Stimulated activated CD4-positive, alpha-beta T cell treated with anti-CD3 and anti-CD28 coated beads, Interleukin-1b, Interleukin-23, amount 100 ng/mL, for 1 hour (primary cell): Measurements from ENCODE around the gene CDH20.

Source experiments
- DNase-seq, 2 donors: peaks; one replicate each; pipeline ENCODE4 v3.0.0-alpha.2; 2020; ENCODE audit warnings: low read depth in 2 of 2

The CDH20 gene

GRCh38 chr18:61531182-61531581 is 198.0 kb downstream of the CDH20 start:
- DNase-seq, result no peak

- no peak for DNase-seq
Observed at GRCh38 chr18:61531891-61532290, 198.7 kb downstream of the CDH20 start.

GRCh38 chr18:61535401-61535800 is 202.2 kb downstream of the CDH20 start:
- no peak for DNase-seq

- DNase-seq, result no peak
Observed at GRCh38 chr18:61541673-61542072, 208.4 kb downstream of the CDH20 start.

- no peak for DNase-seq
Observed at GRCh38 chr18:61542596-61542995, 209.4 kb downstream of the CDH20 start.

GRCh38 chr18:61543518-61543917 is 210.3 kb downstream of the CDH20 start:
- DNase-seq, result no peak

GRCh38 chr18:61544178-61544577 is 210.9 kb downstream of the CDH20 start:
- no peak for DNase-seq

GRCh38 chr18:61545281-61546245 is 212.3 kb downstream of the CDH20 start:
- no peak for DNase-seq

GRCh38 chr18:61546590-61546989 is 213.4 kb downstream of the CDH20 start:
- no peak for DNase-seq

- DNase-seq, result no peak
Observed at GRCh38 chr18:61549416-61549815, 216.2 kb downstream of the CDH20 start.

- no peak for DNase-seq
Observed at GRCh38 chr18:61549889-61550288, 216.7 kb downstream of the CDH20 start.

GRCh38 chr18:61551586-61551985 is 218.4 kb downstream of the CDH20 start:
- DNase-seq, result no peak

GRCh38 chr18:61553045-61553659 is 219.9 kb downstream of the CDH20 start:
- DNase-seq, result no peak

- no peak for DNase-seq
Observed at GRCh38 chr18:61554117-61554776, 221.0 kb downstream of the CDH20 start.

GRCh38 chr18:61554946-61555361 is 221.7 kb downstream of the CDH20 start:
- DNase-seq, result no peak

- no peak for DNase-seq
Observed at GRCh38 chr18:61556316-61556715, 223.1 kb downstream of the CDH20 start.

GRCh38 chr18:61556862-61557261 is 223.6 kb downstream of the CDH20 start:
- no peak for DNase-seq

- DNase-seq, result no peak
Observed at GRCh38 chr18:61569176-61569892, 236.1 kb downstream of the CDH20 start.

GRCh38 chr18:61570070-61570469 is 236.8 kb downstream of the CDH20 start:
- DNase-seq, result no peak

GRCh38 chr18:61572084-61572655 is 238.9 kb downstream of the CDH20 start:
- no peak for DNase-seq

GRCh38 chr18:61572871-61573270 is 239.6 kb downstream of the CDH20 start:
- DNase-seq, result no peak

- no peak for DNase-seq
Observed at GRCh38 chr18:61574665-61575064, 241.4 kb downstream of the CDH20 start.
